SK-N-SH (cell line): Measurements from ENCODE around the gene SPRED2. TPM values are rescaled to one million over a fixed set of nuclear protein-coding genes. Genes with fewer than 3 reads are reported as not detected.

Experiments used
- CTCF ChIA-PET: fragments of 300-600, 350-600 bp; formaldehyde crosslinking; extraction: SDS; loops from one replicate; lab custom pipeline; 2021; lab: Yijun Ruan, JAX
- POLR2A ChIA-PET: fragments of 350-600 bp; sonication (Branson Sonifier 250); formaldehyde crosslinking; extraction: SDS; loops from one replicate; lab custom pipeline; 2020; ENCODE audit warnings: antibody characterized with exemption, inconsistent platforms; lab: Yijun Ruan, JAX
- DNase-seq: peaks from one replicate; pipeline ENCODE4 v3.0.0; 2012
- H2AFZ ChIP-seq: fragments of 200-600 bp; sonication (generic); 2 replicates; pipeline ENCODE4 v1.8.1; 2016; ENCODE audit warnings: antibody characterized with exemption, mild to moderate bottlenecking, low read depth
- H3F3A ChIP-seq: fragments of 200-600 bp; sonication (generic); replicated peaks from 2 replicates; pipeline ENCODE3; 2016; ENCODE audit warnings: antibody characterized with exemption, mild to moderate bottlenecking; ENCODE audit not compliant: insufficient read depth
- H3K27ac ChIP-seq, 2 experiments: fragments of 200-500 bp in 1 of 2; fragments of 200-600 bp in 1 of 2; sonication (Bioruptor generic) in 1 of 2; sonication (generic), shearing (Covaris generic) in 1 of 2; 2 replicates each; pipeline versions ENCODE4 v1.5.1 to v1.6.1; 2014 to 2016; ENCODE audit warnings: low read depth in 2 of 2, inconsistent platforms in 1 of 2, low read length in 1 of 2, mild to moderate bottlenecking in 1 of 2, mixed read lengths in 1 of 2
- H3K27me3 ChIP-seq: fragments of 200-600 bp; sonication (generic), shearing (Covaris generic); 2 replicates; pipeline ENCODE4 v1.6.1; 2016; ENCODE audit warnings: mixed run types; ENCODE audit not compliant: insufficient read depth
- H3K36me3 ChIP-seq, 2 experiments: fragments of 200-500 bp in 1 of 2; fragments of 200-600 bp in 1 of 2; sonication (Bioruptor generic) in 1 of 2; sonication (generic) in 1 of 2; replicated peaks in 1 of 2; 2 replicates each; pipeline versions ENCODE3 to v1.5.1; 2014 to 2016; ENCODE audit warnings: low read length in 1 of 2, mild to moderate bottlenecking in 1 of 2; ENCODE audit not compliant: insufficient read depth in 2 of 2, control insufficient read depth in 1 of 2
- H3K4me1 ChIP-seq, 2 experiments: fragments of 200-500 bp in 1 of 2; fragments of 200-600 bp in 1 of 2; sonication (Bioruptor generic) in 1 of 2; sonication (generic), shearing (Covaris generic) in 1 of 2; 2 replicates each; pipeline versions ENCODE4 v1.5.1 to v1.6.1; 2014 to 2016; ENCODE audit warnings: low read depth in 1 of 2, low read length in 1 of 2, mixed run types in 1 of 2; ENCODE audit not compliant: insufficient read depth in 2 of 2, control insufficient read depth in 1 of 2
- H3K4me2 ChIP-seq: fragments of 200-600 bp; sonication (generic), shearing (Covaris generic); 2 replicates; pipeline ENCODE4 v1.6.1; 2017; ENCODE audit warnings: mixed run types
- H3K4me3 ChIP-seq, 2 experiments: fragments of 200-500 bp in 1 of 2; fragments of 200-600 bp in 1 of 2; sonication (Bioruptor generic) in 1 of 2; sonication (generic), shearing (Covaris generic) in 1 of 2; 2 replicates each; pipeline versions ENCODE4 v1.5.1 to v1.8.1; 2014 to 2016; ENCODE audit warnings: low read depth in 2 of 2, inconsistent platforms in 1 of 2, low read length in 1 of 2, mild to moderate bottlenecking in 1 of 2, mixed read lengths in 1 of 2, moderate library complexity in 1 of 2
- H3K79me2 ChIP-seq: fragments of 200-600 bp; sonication (generic); 2 replicates; pipeline ENCODE4 v1.8.1; 2017; ENCODE audit warnings: mild to moderate bottlenecking; ENCODE audit not compliant: insufficient read depth
- H3K9ac ChIP-seq: fragments of 200-600 bp; sonication (generic); 2 replicates; pipeline ENCODE4 v1.6.1; 2017; ENCODE audit warnings: mixed run types
- H3K9me2 ChIP-seq: fragments of 200-600 bp; sonication (generic); 2 replicates; pipeline ENCODE4 v1.6.1; 2017; ENCODE audit warnings: mixed run types
- H3K9me3 ChIP-seq: fragments of 200-600 bp; sonication (generic); 2 replicates; pipeline ENCODE4 v1.6.1; 2017; ENCODE audit warnings: mixed run types, mild to moderate bottlenecking, moderate library complexity
- H4K20me1 ChIP-seq: fragments of 200-600 bp; sonication (generic); 2 replicates; pipeline ENCODE4 v1.6.1; 2017; ENCODE audit warnings: mild to moderate bottlenecking, mixed run types; ENCODE audit not compliant: insufficient read depth
- CHD2 ChIP-seq: fragments of 150-350 bp; IDR thresholded peaks from 2 replicates; pipeline ENCODE4 v1.6.1; 2018; ENCODE audit warnings: low read length; ENCODE audit not compliant: partially characterized antibody
- FOSL2 ChIP-seq: IDR thresholded peaks from 2 replicates; pipeline ENCODE4 v1.4.0; 2012; ENCODE audit warnings: low read depth, mild to moderate bottlenecking, moderate library complexity, borderline replicate concordance
- FOXJ3 ChIP-seq: sonication (generic); formaldehyde crosslinking; IDR thresholded peaks from 2 replicates; pipeline ENCODE4 v1.5.1; 2020; ENCODE audit warnings: mild to moderate bottlenecking, missing genetic modification reagents
- GATA2 ChIP-seq: sonication (generic); formaldehyde crosslinking; IDR thresholded peaks from 2 replicates; pipeline ENCODE4 v1.5.0; 2020; ENCODE audit warnings: mild to moderate bottlenecking, missing genetic modification reagents
- NRF1 ChIP-seq: IDR thresholded peaks from 2 replicates; pipeline ENCODE4 v1.6.1; 2012; ENCODE audit warnings: low read depth, mild to moderate bottlenecking, low read length
- POLR2AphosphoS5 ChIP-seq: IDR thresholded peaks from 2 replicates; pipeline ENCODE4 v1.6.1; 2012; ENCODE audit warnings: low read depth, low read length
- RFX5 ChIP-seq: IDR thresholded peaks from 2 replicates; pipeline ENCODE4 v1.6.1; 2012; ENCODE audit warnings: mild to moderate bottlenecking, improper control_type of control experiment, low read length
- SMC3 ChIP-seq: IDR thresholded peaks from 2 replicates; pipeline ENCODE4 v1.6.1; 2012; ENCODE audit warnings: low read depth, low read length, improper control_type of control experiment
- TAF1 ChIP-seq: IDR thresholded peaks from 2 replicates; pipeline ENCODE4 v1.6.1; 2012; ENCODE audit warnings: low read depth, mild to moderate bottlenecking, low read length, moderate library complexity, borderline replicate concordance
- WGBS: methylation state at CpG from one replicate; pipeline ENCODE4 v1.1.6; 2017; ENCODE audit warnings: low lambda C conversion rate; 5-methylcytosine and 5-hydroxymethylcytosine counted together
- polyA plus RNA-seq, 3 experiments: library from polyadenylated mRNA; depleted of rRNA; stranded (reverse); fragments of >200 nt; gene quantifications; 2 replicates each; pipeline ENCODE4 v1.2.3, GENCODE V29; 2012
- TF ChIP-seq, protein P1 (sequence below): IDR thresholded peaks from 2 replicates; pipeline ENCODE4 v1.4.0; 2012; ENCODE audit warnings: low read depth, borderline replicate concordance
- TF ChIP-seq, protein P2 (sequence below): IDR thresholded peaks from 2 replicates; pipeline ENCODE4; 2012
- TF ChIP-seq, protein P3 (sequence below): fragments of 150-350 bp; IDR thresholded peaks from 2 replicates; pipeline ENCODE4 v1.6.1; 2016; ENCODE audit warnings: mild to moderate bottlenecking, low read depth, low read length

Gene SPRED2
- polyA plus RNA-seq, 1 of the 3 experiments (the other 2 are of a cell fraction) = 21.9 TPM

DNA sequence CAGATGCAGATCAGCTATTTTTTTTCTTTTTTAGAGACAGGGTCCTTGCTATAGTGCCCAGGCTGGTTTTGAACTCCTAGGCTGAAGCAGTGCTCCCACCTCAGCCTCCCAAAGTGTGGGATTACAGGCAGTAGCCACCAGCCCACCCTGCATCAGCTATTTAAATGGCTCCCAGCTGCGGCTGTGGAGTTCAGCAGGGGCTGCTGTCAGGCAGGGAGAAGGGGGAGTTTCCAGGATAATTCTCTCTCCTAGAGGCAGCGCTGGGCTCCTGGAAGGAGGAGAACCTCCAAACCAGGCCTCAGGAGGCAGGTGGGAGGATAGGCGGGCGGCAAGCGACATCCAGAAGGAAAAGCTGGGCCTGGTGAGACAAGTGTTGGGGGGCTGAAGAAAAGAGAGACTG lies 139.0 kb downstream of the SPRED2 start:
- Histone ChIP-seq H3K4me1 (peaks cover 0 to 10% of the 10 kb centered on the region in 2 experiments; a peak in 1 of 4 replicates), H3K27me3 (no peaks in the 10 kb centered on the region), H4K20me1 (no peaks in the 10 kb centered on the region), H3K4me2 (no peak overlapping the region), H3F3A (no peaks in the 10 kb centered on the region), H3K4me3 (no peak overlapping the region), H3K27ac (no peak overlapping the region), H3K9me3 (no peaks in the 10 kb centered on the region), H3K36me3 (no peaks in the 10 kb centered on the region), H3K9ac (no peak overlapping the region), H2AFZ (no peak overlapping the region), H3K9me2 (no peaks in the 10 kb centered on the region), H3K79me2 (no peaks in the 10 kb centered on the region)
- 93% methylated on average over 5 of the region's 5 CpGs for WGBS
- ChIA-PET CTCF (interaction anchor here (1.0 to 2.2 kb wide), 3 partner anchors 10 to 57 kb away, joined by 3 to 6 read pairs (median 3); no protein-coding TSS in a partner anchor), POLR2A (interaction anchor here (1.4 kb wide), 1 partner anchor 143 kb away, joined by 4 read pairs; no protein-coding TSS in a partner anchor)
- DNase-seq = no peak
- TF ChIP-seq NRF1 (no peak), POLR2AphosphoS5 (no peak), GATA2 (CRISPR knock-in tag) (no peak), TAF1 (no peak), FOSL2 (no peak), RFX5 (no peak), SMC3 (no peak), FOXJ3 (CRISPR knock-in tag) (no peak), CHD2 (no peak)

DNA sequence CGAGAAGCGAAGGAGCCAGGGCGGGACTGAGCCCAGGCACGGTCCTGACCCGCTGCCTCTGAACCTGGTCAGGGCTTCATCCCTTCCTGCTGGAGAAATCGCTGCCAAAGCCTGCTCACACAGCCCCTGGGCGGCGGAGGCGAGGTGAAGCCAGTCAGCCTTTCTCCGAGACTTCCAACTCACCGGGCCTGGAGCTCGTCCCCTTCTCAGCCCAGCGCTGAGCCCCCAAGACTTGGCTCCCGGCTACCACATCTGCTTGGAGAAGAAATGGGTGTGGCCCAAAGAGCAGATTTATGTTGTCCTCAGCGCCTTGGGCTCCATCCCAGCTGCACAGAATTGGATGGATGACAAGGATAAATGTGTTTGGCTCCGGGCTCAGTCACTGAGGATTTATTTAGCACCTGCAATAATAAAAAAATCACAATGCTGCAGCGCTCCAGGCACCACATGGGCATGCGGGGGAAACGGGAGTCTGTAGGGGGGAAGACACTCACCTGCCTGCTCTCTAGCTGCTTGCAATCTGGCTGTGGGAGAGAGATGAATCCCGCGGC lies 139.9 kb downstream of the SPRED2 start:
- Histone ChIP-seq H3K36me3 (no peaks in the 10 kb centered on the region), H2AFZ (no peak overlapping the region), H3F3A (no peaks in the 10 kb centered on the region), H3K4me2 (no peak overlapping the region), H3K79me2 (no peaks in the 10 kb centered on the region), H3K4me1 (peaks cover 0 to 10% of the 10 kb centered on the region in 2 experiments; a peak in 1 of 4 replicates), H3K4me3 (no peak overlapping the region), H3K27ac (no peak overlapping the region), H3K27me3 (no peaks in the 10 kb centered on the region), H3K9me2 (no peaks in the 10 kb centered on the region), H4K20me1 (no peaks in the 10 kb centered on the region), H3K9ac (no peak overlapping the region), H3K9me3 (no peaks in the 10 kb centered on the region)
- no peak for TF ChIP-seq CHD2
- TF ChIP-seq RFX5 = no peak
- TF ChIP-seq, protein P1, sequence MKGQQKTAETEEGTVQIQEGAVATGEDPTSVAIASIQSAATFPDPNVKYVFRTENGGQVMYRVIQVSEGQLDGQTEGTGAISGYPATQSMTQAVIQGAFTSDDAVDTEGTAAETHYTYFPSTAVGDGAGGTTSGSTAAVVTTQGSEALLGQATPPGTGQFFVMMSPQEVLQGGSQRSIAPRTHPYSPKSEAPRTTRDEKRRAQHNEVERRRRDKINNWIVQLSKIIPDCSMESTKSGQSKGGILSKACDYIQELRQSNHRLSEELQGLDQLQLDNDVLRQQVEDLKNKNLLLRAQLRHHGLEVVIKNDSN = no peak
- TF ChIP-seq, protein P2, sequence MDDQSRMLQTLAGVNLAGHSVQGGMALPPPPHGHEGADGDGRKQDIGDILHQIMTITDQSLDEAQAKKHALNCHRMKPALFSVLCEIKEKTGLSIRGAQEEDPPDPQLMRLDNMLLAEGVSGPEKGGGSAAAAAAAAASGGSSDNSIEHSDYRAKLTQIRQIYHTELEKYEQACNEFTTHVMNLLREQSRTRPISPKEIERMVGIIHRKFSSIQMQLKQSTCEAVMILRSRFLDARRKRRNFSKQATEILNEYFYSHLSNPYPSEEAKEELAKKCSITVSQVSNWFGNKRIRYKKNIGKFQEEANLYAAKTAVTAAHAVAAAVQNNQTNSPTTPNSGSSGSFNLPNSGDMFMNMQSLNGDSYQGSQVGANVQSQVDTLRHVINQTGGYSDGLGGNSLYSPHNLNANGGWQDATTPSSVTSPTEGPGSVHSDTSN = no peak
- TF ChIP-seq, protein P3, sequence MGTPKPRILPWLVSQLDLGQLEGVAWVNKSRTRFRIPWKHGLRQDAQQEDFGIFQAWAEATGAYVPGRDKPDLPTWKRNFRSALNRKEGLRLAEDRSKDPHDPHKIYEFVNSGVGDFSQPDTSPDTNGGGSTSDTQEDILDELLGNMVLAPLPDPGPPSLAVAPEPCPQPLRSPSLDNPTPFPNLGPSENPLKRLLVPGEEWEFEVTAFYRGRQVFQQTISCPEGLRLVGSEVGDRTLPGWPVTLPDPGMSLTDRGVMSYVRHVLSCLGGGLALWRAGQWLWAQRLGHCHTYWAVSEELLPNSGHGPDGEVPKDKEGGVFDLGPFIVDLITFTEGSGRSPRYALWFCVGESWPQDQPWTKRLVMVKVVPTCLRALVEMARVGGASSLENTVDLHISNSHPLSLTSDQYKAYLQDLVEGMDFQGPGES = no peak
- TF ChIP-seq TAF1 = no peak
- POLR2A ChIA-PET = interaction anchor here (0.5 to 1.4 kb wide), 2 partner anchors 10 to 144 kb away, joined by 4 read pairs; no protein-coding TSS in a partner anchor
- DNase-seq = no peak
- CTCF ChIA-PET = interaction anchor here (1.0 to 2.2 kb wide), 3 partner anchors 10 to 58 kb away, joined by 3 to 6 read pairs (median 3); no protein-coding TSS in a partner anchor
- 91% methylated on average over 20 of the region's 21 CpGs for WGBS
